Vein endothelial cell (primary cell): ENCODE data around the gene TTC9B. TPM values are rescaled to one million over a fixed set of nuclear protein-coding genes. Genes with fewer than 3 reads are reported as not detected.

Source experiments
- total RNA-seq: library from RNA; depleted of rRNA; stranded (reverse); fragments of >200 nt; gene quantifications from 2 replicates; pipeline ENCODE4 v1.2.3, GENCODE V29; 2012

TTC9B gene
- not detected in 2 replicates for total RNA-seq

GRCh38 chr19:40217934-40218890, at the start of gene TTC9B:
Gene TTC9B, minus strand, starts transcription at chr19:40218384. Its CDS starts 3 bp downstream, at chr19:40218381.

GRCh38 chr19:40190891-40191835, 27.0 kb downstream of the TTC9B start, which contains the start of gene MAP3K10:
Gene MAP3K10, plus strand, starts transcription at chr19:40191426. Its CDS starts 606 bp downstream, at chr19:40192032.

Other genes with a start within 250 kb of the TTC9B start
- 122 and 146 TPM in 2 replicates for gene PSMC4, start 247.2 kb downstream of the TTC9B start, total RNA-seq
- gene ZNF546, start 221.3 kb downstream of the TTC9B start, total RNA-seq: 3.3 and 4.9 TPM in 2 replicates
- gene ZNF780B, start 162.2 kb downstream of the TTC9B start, total RNA-seq: 11.1 and 15.1 TPM in 2 replicates
- gene ZNF780A, start 127.4 kb downstream of the TTC9B start, total RNA-seq: 6.2 and 14.8 TPM in 2 replicates
- 8.5 and 8.7 TPM in 2 replicates for gene MAP3K10, start 27.0 kb downstream of the TTC9B start, total RNA-seq
- gene CCNP, start 8.3 kb upstream of the TTC9B start, total RNA-seq: under 0.01 TPM in 1 of 2 replicates, not detected in the other
- 40.0 and 45.1 TPM in 2 replicates for gene AKT2, start 67.0 kb upstream of the TTC9B start, total RNA-seq
- 7.3 and 7.8 TPM in 2 replicates for gene C19orf47, start 130.0 kb upstream of the TTC9B start, total RNA-seq
- gene PLD3, start 130.3 kb upstream of the TTC9B start, total RNA-seq: 202 and 270 TPM in 2 replicates
- under 0.01 and 0.10 TPM in 2 replicates for gene HIPK4, start 171.8 kb upstream of the TTC9B start, total RNA-seq
- 1.2 and 1.3 TPM in 2 replicates for gene PRX, start 195.0 kb upstream of the TTC9B start, total RNA-seq
- gene SERTAD1, start 207.6 kb upstream of the TTC9B start, total RNA-seq: 11.4 and 16.3 TPM in 2 replicates
- gene SERTAD3, start 226.0 kb upstream of the TTC9B start, total RNA-seq: 28.3 and 34.3 TPM in 2 replicates
- 41.4 and 51.0 TPM in 2 replicates for gene BLVRB, start 247.4 kb upstream of the TTC9B start, total RNA-seq
- not detected in 2 replicates for gene SPTBN4, start 248.6 kb upstream of the TTC9B start, total RNA-seq